ENCODE results near the gene CCDC40.
"Not testable (repeated sequence)": the region's sequence is repeated elsewhere in the genome, so short reads cannot be mapped to it uniquely, and the experiment has no call there.

Gene CCDC40, protein sequence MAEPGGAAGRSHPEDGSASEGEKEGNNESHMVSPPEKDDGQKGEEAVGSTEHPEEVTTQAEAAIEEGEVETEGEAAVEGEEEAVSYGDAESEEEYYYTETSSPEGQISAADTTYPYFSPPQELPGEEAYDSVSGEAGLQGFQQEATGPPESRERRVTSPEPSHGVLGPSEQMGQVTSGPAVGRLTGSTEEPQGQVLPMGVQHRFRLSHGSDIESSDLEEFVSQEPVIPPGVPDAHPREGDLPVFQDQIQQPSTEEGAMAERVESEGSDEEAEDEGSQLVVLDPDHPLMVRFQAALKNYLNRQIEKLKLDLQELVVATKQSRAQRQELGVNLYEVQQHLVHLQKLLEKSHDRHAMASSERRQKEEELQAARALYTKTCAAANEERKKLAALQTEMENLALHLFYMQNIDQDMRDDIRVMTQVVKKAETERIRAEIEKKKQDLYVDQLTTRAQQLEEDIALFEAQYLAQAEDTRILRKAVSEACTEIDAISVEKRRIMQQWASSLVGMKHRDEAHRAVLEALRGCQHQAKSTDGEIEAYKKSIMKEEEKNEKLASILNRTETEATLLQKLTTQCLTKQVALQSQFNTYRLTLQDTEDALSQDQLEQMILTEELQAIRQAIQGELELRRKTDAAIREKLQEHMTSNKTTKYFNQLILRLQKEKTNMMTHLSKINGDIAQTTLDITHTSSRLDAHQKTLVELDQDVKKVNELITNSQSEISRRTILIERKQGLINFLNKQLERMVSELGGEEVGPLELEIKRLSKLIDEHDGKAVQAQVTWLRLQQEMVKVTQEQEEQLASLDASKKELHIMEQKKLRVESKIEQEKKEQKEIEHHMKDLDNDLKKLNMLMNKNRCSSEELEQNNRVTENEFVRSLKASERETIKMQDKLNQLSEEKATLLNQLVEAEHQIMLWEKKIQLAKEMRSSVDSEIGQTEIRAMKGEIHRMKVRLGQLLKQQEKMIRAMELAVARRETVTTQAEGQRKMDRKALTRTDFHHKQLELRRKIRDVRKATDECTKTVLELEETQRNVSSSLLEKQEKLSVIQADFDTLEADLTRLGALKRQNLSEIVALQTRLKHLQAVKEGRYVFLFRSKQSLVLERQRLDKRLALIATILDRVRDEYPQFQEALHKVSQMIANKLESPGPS

DNA sequence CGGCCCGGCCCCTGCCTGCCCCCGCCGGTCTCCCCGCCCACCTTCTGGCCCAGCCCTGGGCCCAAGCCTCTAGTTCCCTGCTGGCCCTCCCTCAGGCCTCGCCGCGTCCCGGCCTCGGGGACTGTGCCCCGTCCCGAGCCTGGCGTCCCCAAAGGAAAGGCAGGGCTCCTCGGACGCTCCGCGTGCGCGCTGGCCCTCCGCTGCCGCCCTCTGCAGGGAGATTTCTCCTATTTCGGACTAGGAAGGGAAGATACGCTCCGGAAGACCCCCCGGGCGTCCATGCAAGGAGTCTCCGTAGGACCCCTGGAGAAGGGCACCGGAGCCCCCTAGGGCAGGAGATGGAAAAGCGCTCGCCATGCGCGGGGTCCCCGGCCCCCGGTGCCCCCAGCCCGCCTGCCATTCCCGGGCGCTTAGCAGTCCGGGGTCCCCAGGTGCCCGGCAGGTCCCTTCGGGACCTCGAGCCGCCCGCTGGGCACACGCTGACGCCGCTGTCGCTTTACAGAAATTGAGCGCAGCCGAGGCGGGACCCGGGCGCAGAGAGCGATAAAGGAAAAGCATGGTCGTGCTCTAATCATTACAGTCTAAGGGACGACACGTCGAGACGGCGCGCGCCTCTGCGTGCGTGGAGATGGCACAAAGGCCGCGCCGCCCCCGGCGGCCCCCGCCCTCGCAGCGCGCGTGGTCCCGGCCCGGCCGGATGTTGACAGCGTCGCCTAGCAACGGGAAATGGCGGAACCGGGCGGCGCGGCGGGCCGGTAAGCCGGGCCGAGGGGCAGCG, at the start of gene CCDC40:
Gene CCDC40 (plus strand): TSS at position 706 of the 778 bp plus-strand sequence. CDS start 21 bp downstream, at position 727.
- DNase-seq: peak; percentile 69 to 77

DNA sequence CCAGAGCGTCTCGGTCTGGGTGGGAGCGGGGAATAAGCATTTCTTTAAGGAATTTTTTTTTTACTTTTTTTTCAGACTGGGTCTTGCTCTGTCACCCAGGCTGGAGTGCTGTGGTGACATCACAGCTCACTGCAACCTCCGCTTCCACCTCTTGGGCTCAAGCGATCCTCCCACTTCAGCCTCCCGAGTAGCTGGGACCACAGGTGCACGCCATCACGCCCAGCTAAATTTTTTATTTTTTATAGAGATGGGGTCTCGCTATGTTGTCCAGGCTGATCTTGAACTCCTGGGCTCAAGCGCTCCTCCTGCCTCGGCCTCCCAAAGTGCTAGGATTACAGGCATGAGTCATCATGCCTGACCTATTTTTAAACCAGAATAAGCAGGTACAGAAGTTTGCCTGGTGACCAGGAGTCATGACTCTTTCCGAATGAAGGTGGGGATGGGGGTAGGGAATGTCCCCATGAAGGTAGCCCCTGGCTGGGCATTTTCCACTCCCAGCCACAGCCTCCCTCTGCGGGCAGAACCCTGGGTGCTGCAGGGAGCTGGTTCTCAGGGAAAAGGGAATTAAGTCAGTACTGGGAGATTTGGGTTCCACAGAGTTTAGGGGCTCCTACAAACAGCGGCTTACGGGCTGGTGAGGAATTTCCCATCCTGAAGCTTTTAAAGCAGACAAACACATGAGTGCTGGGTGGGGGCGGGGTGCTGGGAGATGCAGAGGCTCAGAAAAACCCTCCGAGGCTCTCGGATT, 49.1 kb upstream of the CCDC40 start:
- no peak for DNase-seq

- DNase-seq: no peak
Measured at GRCh38 chr17:79987935-79988184, 48.6 kb upstream of the CCDC40 start.

- no peak for DNase-seq
Measured at GRCh38 chr17:79988185-79988971, 48.1 kb upstream of the CCDC40 start.

DNA sequence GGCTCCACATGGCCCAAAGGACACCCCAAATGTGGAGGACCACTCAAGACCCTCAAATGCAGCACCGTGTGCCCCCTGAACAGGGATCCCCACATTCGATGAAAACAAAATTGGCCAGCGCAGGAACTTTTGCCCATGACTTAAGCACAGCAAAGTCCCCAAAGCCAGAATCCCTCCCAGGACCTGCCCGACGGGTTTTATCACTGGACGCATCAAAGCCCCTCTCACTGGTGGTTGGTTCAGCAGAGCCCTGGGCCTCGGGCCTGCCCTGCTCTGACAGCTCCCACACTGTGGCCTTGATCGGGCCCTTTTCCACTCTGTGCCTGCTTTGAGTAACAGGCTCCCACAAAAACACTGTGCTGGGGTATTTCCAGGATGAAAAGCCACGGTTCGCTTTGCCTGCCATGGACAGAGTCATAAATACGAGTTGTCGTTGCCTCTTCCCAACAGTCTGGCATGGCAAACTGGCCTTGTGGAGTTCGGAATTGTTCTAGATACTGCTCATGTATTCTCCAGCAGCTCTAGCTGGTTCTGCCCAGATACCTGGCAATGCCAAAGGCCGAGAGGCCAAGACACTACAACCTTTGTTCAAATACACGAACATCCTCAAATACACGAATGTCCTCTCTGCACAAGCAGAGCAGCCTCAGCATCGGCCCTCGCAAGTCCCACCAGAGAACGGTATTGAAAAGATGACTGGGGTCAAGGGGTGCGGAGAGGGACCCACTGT, 47.2 kb upstream of the CCDC40 start:
- no peak for DNase-seq

GRCh38 chr17:79990051-79990592, 46.3 kb upstream of the CCDC40 start:
- no peak for DNase-seq

- no peak for DNase-seq
Measured at GRCh38 chr17:79990704-79991103, 45.7 kb upstream of the CCDC40 start.

- DNase-seq: peak; percentile 84 to 89
Measured at GRCh38 chr17:79991140-79991923, 45.1 kb upstream of the CCDC40 start.

GRCh38 chr17:79991924-79992648, 44.4 kb upstream of the CCDC40 start:
- DNase-seq: peak; percentile 27 to 36

- peak; percentile 28 to 32 for DNase-seq
Measured at GRCh38 chr17:79992649-79993389, 43.6 kb upstream of the CCDC40 start.

DNA sequence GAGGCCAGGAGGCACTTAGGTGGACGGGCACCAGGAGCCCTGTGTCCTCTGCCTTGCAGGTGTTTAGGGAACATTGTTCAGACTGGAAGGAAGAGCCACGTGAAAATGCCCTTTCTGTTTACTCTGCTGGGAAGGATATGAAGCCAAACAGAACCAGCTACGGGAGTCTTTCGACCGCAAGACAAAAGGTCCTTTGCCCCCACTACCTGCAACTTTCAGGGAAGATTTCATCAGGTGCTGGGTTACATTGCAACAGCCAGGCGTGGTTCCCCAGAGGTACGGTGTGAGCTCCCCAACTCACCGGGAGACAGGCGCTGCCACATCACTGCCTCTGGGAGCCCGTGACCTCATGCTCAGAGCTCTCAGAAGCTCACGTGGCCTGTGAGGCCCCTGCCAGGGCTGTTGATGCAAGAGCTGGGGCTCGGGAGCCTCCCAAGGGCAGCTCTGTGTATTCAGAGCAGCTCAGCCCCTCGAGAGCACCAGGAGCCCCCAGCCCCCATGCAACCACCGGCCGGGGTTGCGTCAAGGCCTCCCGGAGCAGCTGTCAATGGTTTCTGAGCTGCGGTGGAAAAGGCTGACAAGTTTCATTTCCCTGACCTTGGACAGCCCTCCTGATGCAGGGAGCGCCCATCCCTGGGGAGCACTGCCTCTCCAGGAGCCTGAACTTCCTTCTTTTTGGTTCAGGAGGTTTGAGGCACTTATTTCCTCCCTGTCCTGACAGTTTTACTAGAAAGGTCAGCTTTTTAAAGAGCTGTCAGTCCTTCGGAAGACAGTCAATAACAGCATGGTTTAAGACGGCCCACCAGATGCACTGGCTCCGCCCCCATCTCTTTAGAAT, 42.8 kb upstream of the CCDC40 start:
- DNase-seq: peak; percentile 68 to 73

DNA sequence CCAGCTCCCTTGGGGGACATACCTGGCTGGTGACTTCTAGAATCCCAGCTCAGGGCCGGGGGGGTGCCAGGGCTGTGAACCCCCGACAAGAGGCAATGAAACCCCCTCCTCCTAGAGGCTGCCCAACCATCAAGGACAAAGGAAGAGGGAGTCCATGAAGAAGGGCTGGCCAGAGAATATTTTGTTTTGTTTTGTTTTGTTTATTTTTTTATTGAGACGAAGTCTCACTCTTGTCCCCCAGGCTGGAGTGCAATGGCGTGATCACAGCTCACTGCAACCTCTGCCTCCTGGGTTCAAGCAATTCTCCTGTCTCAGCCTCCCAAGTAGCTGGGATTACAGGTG, 42.2 kb upstream of the CCDC40 start:
- not testable (repeated sequence) for DNase-seq

- no peak for DNase-seq
Measured at GRCh38 chr17:79994602-79995001, 41.8 kb upstream of the CCDC40 start.

DNA sequence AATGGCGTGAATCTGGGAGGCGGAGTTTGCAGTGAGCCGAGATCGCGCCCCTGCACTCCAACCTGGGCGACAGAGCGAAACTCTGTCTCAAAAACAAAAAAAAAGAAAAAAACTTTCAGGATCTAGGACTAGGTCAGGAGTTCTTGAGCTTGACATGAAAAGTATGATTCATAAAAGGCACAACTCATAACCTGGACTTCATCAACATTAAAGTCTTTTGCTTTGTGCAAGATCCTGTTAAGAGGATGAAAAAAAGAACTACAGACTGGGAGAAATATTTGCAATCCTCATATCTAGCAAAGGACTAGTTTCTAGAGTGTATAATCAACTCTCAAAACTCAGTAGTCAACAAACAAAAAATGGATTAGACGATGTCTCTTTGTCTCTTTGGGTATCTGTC, 40.7 kb upstream of the CCDC40 start:
- no peak for DNase-seq

DNA sequence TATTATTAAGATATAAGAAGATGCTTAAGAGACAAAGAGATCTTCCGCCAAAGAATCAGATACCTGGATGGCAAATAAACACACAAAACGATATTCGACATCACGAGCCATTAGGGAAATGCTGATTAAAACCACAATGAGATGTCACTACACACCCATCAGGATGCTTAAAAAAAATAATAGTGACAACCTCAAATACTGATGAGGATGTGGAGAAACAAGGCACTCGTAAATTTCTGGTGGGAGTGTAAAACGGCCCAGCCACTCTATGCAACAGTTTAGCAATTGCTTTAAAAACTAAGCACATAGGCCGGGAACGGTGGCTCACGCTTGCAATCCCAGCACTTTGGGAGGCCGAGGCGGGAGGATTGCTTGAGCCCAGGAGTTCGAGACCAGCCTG, 40.2 kb upstream of the CCDC40 start:
- DNase-seq: no peak

- DNase-seq: peak; percentile 64 to 76
Measured at GRCh38 chr17:79997011-79997660, 39.3 kb upstream of the CCDC40 start.

Data from activated T-cell treated with anti-CD3 and anti-CD28 coated beads, Interleukin-2, amount 50 U/mL, for 48 hours (primary cell).